HepG2 (cell line): ENCODE measurements around the gene SMYD2. TPM values are rescaled to one million over a fixed set of nuclear protein-coding genes. Genes with fewer than 3 reads are reported as not detected.
A peak's percentile ranks its signal among the peaks of the same experiment; 100 is the strongest.

Source experiments
- EEA1 ChIP-seq: sonication (generic); formaldehyde crosslinking; IDR thresholded peaks from 2 replicates; pipeline ENCODE4 v1.5.1; 2020; ENCODE audit warnings: mild to moderate bottlenecking, missing genetic modification reagents, borderline replicate concordance
- HNF1A ChIP-seq, 2 experiments: sonication (generic) in 1 of 2; formaldehyde crosslinking in 1 of 2; IDR thresholded peaks; 2 replicates each; pipeline versions ENCODE4 v1.4.0 to v1.6.1; 2016 to 2020; ENCODE audit warnings: borderline replicate concordance in 1 of 2, low read depth in 1 of 2, mild to moderate bottlenecking in 1 of 2, missing genetic modification reagents in 1 of 2
- HNF4G ChIP-seq, 2 experiments: sonication (generic) in 1 of 2; formaldehyde crosslinking in 1 of 2; IDR thresholded peaks; 2 replicates each; pipeline versions ENCODE4 v1.4.0 to v1.6.1; 2011 to 2020; ENCODE audit warnings: borderline replicate concordance in 2 of 2, low read depth in 2 of 2, mild to moderate bottlenecking in 2 of 2, low read length in 1 of 2, missing genetic modification reagents in 1 of 2, moderate library complexity in 1 of 2
- HOXA9 ChIP-seq: sonication (generic); formaldehyde crosslinking; IDR thresholded peaks from 2 replicates; pipeline ENCODE4 v1.8.1; 2022; ENCODE audit warnings: missing genetic modification reagents, mild to moderate bottlenecking, moderate library complexity, borderline replicate concordance
- MZF1 ChIP-seq: sonication (generic); formaldehyde crosslinking; IDR thresholded peaks from 2 replicates; pipeline ENCODE4 v1.8.1; 2023; ENCODE audit warnings: mild to moderate bottlenecking, missing genetic modification reagents, borderline replicate concordance
- NFIC ChIP-seq: IDR thresholded peaks from 2 replicates; pipeline ENCODE4 v1.6.1; 2012; ENCODE audit warnings: mild to moderate bottlenecking, low read length, inconsistent platforms
- TBL1XR1 ChIP-seq: fragments of 150-350 bp; IDR thresholded peaks from 2 replicates; pipeline ENCODE4 v1.6.1; 2014; ENCODE audit warnings: borderline replicate concordance, low read length; ENCODE audit not compliant: partially characterized antibody
- ZFY ChIP-seq: sonication (generic); formaldehyde crosslinking; IDR thresholded peaks from 2 replicates; pipeline ENCODE4 v1.4.0; 2020; ENCODE audit warnings: missing genetic modification reagents
- ZNF383 ChIP-seq: sonication (generic); formaldehyde crosslinking; IDR thresholded peaks from 2 replicates; pipeline ENCODE4 v1.4.0; 2020; ENCODE audit warnings: missing genetic modification reagents, mild to moderate bottlenecking, borderline replicate concordance
- ZSCAN21 ChIP-seq: sonication (generic); formaldehyde crosslinking; IDR thresholded peaks from 2 replicates; pipeline ENCODE4 v1.8.0; 2022; ENCODE audit warnings: mild to moderate bottlenecking, missing genetic modification reagents, moderate library complexity, borderline replicate concordance
- polyA plus RNA-seq, 8 experiments: library from polyadenylated mRNA; depleted of rRNA in 3 of 8; stranded (reverse) in 7 of 8; unstranded in 1 of 8; fragments of >200 nt; fragmentation: Illumina TruSeq in 4 of 8; extraction: Trizol in 4 of 8; gene quantifications; 2 replicates each; pipeline versions ENCODE4 v1.2.1 to v1.2.3, GENCODE V29; 2011 to 2016; ENCODE audit warnings: low read depth in 4 of 8, missing spikeins in 1 of 8, mixed read lengths in 1 of 8; ENCODE audit not compliant: insufficient read depth in 1 of 8
- total RNA-seq, 5 experiments: library from RNA; depleted of rRNA; stranded (reverse); fragments of >200 nt; fragmentation: Illumina TruSeq; extraction: Trizol; gene quantifications; 2 replicates each; pipeline ENCODE4 v1.2.3, GENCODE V29; 2016; ENCODE audit warnings: low read depth in 1 of 5
- TF ChIP-seq, protein P1 (sequence below), 2 experiments: sonication (generic) in 1 of 2; formaldehyde crosslinking in 1 of 2; IDR thresholded peaks; 2 replicates each; pipeline versions ENCODE4 v1.6.1 to v1.9.0; 2014 to 2022; ENCODE audit warnings: antibody characterized with exemption in 1 of 2, borderline replicate concordance in 1 of 2, inconsistent platforms in 1 of 2, low read depth in 1 of 2, missing genetic modification reagents in 1 of 2
- TF ChIP-seq, protein P2 (sequence below): sonication (generic); formaldehyde crosslinking; IDR thresholded peaks from 2 replicates; pipeline ENCODE4 v1.9.0; 2021; ENCODE audit warnings: missing genetic modification reagents, borderline replicate concordance
- TF ChIP-seq, protein P3 (sequence below): sonication (generic); formaldehyde crosslinking; IDR thresholded peaks from 2 replicates; pipeline ENCODE4 v1.4.0; 2020; ENCODE audit warnings: mild to moderate bottlenecking, missing genetic modification reagents

Gene SMYD2
- total and polyA plus RNA-seq, 2 of the 13 experiments (the other 11 are each of a cell fraction or from before 2014, with no cell fraction given) = 72.7 to 139 TPM

GRCh38 chr1:214280386-214281020 lies 456 bp upstream of the SMYD2 start (continued):
- TF ChIP-seq, protein P1, sequence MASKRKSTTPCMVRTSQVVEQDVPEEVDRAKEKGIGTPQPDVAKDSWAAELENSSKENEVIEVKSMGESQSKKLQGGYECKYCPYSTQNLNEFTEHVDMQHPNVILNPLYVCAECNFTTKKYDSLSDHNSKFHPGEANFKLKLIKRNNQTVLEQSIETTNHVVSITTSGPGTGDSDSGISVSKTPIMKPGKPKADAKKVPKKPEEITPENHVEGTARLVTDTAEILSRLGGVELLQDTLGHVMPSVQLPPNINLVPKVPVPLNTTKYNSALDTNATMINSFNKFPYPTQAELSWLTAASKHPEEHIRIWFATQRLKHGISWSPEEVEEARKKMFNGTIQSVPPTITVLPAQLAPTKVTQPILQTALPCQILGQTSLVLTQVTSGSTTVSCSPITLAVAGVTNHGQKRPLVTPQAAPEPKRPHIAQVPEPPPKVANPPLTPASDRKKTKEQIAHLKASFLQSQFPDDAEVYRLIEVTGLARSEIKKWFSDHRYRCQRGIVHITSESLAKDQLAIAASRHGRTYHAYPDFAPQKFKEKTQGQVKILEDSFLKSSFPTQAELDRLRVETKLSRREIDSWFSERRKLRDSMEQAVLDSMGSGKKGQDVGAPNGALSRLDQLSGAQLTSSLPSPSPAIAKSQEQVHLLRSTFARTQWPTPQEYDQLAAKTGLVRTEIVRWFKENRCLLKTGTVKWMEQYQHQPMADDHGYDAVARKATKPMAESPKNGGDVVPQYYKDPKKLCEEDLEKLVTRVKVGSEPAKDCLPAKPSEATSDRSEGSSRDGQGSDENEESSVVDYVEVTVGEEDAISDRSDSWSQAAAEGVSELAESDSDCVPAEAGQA (IDR thresholded peaks at IDR 0.05; ENCODE audit: low read depth) = no peak
- TF ChIP-seq, protein P1 (CRISPR knock-in tag; IDR thresholded peaks at IDR 0.05; ENCODE audit: borderline replicate concordance) = no peak
- TF ChIP-seq ZFY (CRISPR knock-in tag) (peak; percentile 55), TBL1XR1 (no peak), HOXA9 (CRISPR knock-in tag) (no peak), ZSCAN21 (CRISPR knock-in tag) (0 out of 2 replicates have a peak, but pooled peaks have one; percentile 27), HNF4G (IDR thresholded peaks at IDR 0.05; ENCODE audit: borderline replicate concordance, low read depth, low read length) (peak; percentile 11; the same call in 1 of the 2 replicates), HNF4G (CRISPR knock-in tag; IDR thresholded peaks at IDR 0.05; ENCODE audit: borderline replicate concordance, low read depth) (no peak), NFIC (no peak), MZF1 (CRISPR knock-in tag) (0 out of 2 replicates have a peak, but pooled peaks have one; percentile 61), HNF1A (IDR thresholded peaks at IDR 0.05; ENCODE audit: low read depth) (no peak), HNF1A (CRISPR knock-in tag; IDR thresholded peaks at IDR 0.05; ENCODE audit: borderline replicate concordance) (no peak; the same call in 1 of the 2 replicates), EEA1 (CRISPR knock-in tag) (no peak), ZNF383 (CRISPR knock-in tag) (no peak)
- TF ChIP-seq, protein P2, sequence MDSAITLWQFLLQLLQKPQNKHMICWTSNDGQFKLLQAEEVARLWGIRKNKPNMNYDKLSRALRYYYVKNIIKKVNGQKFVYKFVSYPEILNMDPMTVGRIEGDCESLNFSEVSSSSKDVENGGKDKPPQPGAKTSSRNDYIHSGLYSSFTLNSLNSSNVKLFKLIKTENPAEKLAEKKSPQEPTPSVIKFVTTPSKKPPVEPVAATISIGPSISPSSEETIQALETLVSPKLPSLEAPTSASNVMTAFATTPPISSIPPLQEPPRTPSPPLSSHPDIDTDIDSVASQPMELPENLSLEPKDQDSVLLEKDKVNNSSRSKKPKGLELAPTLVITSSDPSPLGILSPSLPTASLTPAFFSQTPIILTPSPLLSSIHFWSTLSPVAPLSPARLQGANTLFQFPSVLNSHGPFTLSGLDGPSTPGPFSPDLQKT (CRISPR knock-in tag) = no peak
- TF ChIP-seq, protein P3, sequence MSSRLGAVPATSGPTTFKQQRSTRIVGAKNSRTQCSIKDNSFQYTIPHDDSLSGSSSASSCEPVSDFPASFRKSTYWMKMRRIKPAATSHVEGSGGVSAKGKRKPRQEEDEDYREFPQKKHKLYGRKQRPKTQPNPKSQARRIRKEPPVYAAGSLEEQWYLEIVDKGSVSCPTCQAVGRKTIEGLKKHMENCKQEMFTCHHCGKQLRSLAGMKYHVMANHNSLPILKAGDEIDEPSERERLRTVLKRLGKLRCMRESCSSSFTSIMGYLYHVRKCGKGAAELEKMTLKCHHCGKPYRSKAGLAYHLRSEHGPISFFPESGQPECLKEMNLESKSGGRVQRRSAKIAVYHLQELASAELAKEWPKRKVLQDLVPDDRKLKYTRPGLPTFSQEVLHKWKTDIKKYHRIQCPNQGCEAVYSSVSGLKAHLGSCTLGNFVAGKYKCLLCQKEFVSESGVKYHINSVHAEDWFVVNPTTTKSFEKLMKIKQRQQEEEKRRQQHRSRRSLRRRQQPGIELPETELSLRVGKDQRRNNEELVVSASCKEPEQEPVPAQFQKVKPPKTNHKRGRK = no peak
